Neural cell (in vitro differentiated cells): ENCODE data around the gene MT1X. TPM values are rescaled to one million over a fixed set of nuclear protein-coding genes. Genes with fewer than 3 reads are reported as not detected.

ENCODE experiments used
- H2AFZ ChIP-seq: fragments of 200-600, 300-800 bp; sonication (generic), shearing (Covaris generic); 2 replicates; pipeline ENCODE4 v1.6.0; 2014; ENCODE audit warnings: low read depth, mild to moderate bottlenecking, antibody characterized with exemption, low read length, moderate library complexity
- H3F3A ChIP-seq: fragments of 200-600 bp; shearing (Covaris generic); 2 replicates; pipeline ENCODE4 v1.6.1; 2016; ENCODE audit warnings: mild to moderate bottlenecking, moderate library complexity, mixed read lengths, antibody characterized with exemption, low read length; ENCODE audit not compliant: insufficient read depth, poor library complexity, severe bottlenecking
- H3K27ac ChIP-seq: fragments of 200-600, 300-800 bp; sonication (generic), shearing (Covaris generic); 2 replicates; pipeline ENCODE4 v1.5.1; 2014; ENCODE audit warnings: mild to moderate bottlenecking, low read length, moderate library complexity
- H3K27me3 ChIP-seq: fragments of 300-800, 200-600 bp; sonication (generic), shearing (Covaris generic); 2 replicates; pipeline ENCODE4 v1.6.0; 2014; ENCODE audit warnings: mild to moderate bottlenecking, low read depth, low read length, moderate library complexity; ENCODE audit not compliant: insufficient read depth
- H3K36me3 ChIP-seq: fragments of 300-800, 200-600 bp; sonication (generic), shearing (Covaris generic); 2 replicates; pipeline ENCODE4 v1.5.1; 2014; ENCODE audit warnings: mild to moderate bottlenecking, antibody characterized with exemption, low read length, moderate library complexity; ENCODE audit not compliant: insufficient read depth
- H3K4me2 ChIP-seq: fragments of 300-800, 200-600 bp; sonication (generic), shearing (Covaris generic); 2 replicates; pipeline ENCODE4 v1.6.0; 2014; ENCODE audit warnings: mild to moderate bottlenecking, low read length
- H3K4me3 ChIP-seq: fragments of 300-800, 200-600 bp; sonication (generic), shearing (Covaris generic); 2 replicates; pipeline ENCODE4 v1.5.1; 2014; ENCODE audit warnings: mild to moderate bottlenecking, low read length, moderate library complexity
- H3K79me2 ChIP-seq: fragments of 200-600 bp; shearing (Covaris generic); replicated peaks from 2 replicates; pipeline ENCODE4 v1.6.0; 2014; ENCODE audit warnings: mild to moderate bottlenecking, low read length, moderate library complexity; ENCODE audit not compliant: insufficient read depth
- H3K9ac ChIP-seq: fragments of 300-800, 200-600 bp; sonication (generic), shearing (Covaris generic); 2 replicates; pipeline ENCODE4 v1.6.1; 2016; ENCODE audit warnings: mild to moderate bottlenecking, low read length, mixed read lengths
- H3K9me2 ChIP-seq: fragments of 200-600 bp; shearing (Covaris generic); 2 replicates; pipeline ENCODE4 v1.6.1; 2016; ENCODE audit warnings: mild to moderate bottlenecking, low read length, mixed read lengths; ENCODE audit not compliant: insufficient read depth
- H3K9me3 ChIP-seq: fragments of 200-600, 300-800 bp; sonication (generic), shearing (Covaris generic); 2 replicates; pipeline ENCODE4 v1.6.1; 2016; ENCODE audit warnings: mild to moderate bottlenecking, mixed run types, low read length, moderate library complexity, mixed read lengths
- H4K20me1 ChIP-seq: fragments of 200-600 bp; shearing (Covaris generic); 2 replicates; pipeline ENCODE4 v1.6.1; 2016; ENCODE audit warnings: mild to moderate bottlenecking, mixed run types; ENCODE audit not compliant: insufficient read depth
- CTCF ChIP-seq: fragments of 450-650 bp; IDR thresholded peaks from 2 replicates; pipeline ENCODE4 v1.5.1; 2014; ENCODE audit warnings: antibody characterized with exemption, mild to moderate bottlenecking, moderate library complexity; ENCODE audit not compliant: poor library complexity, severe bottlenecking
- EP300 ChIP-seq: fragments of 450-650 bp; conservative IDR thresholded peaks from 2 replicates; pipeline ENCODE4 v1.6.1; 2014; ENCODE audit warnings: antibody characterized with exemption, mild to moderate bottlenecking, moderate library complexity; ENCODE audit not compliant: poor library complexity, severe bottlenecking
- EZH2 ChIP-seq: fragments of 200-600, 300-800 bp; shearing (Covaris generic), sonication (generic); IDR thresholded peaks from 2 replicates; pipeline ENCODE4 v1.6.1; 2014; ENCODE audit warnings: antibody characterized with exemption, low read length, borderline replicate concordance, mild to moderate bottlenecking; ENCODE audit not compliant: insufficient read depth, poor library complexity, severe bottlenecking
- MXI1 ChIP-seq: fragments of 450-650 bp; conservative IDR thresholded peaks from 2 replicates; pipeline ENCODE4 v1.6.1; 2014; ENCODE audit warnings: antibody characterized with exemption, mild to moderate bottlenecking; ENCODE audit not compliant: poor library complexity, severe bottlenecking
- POLR2AphosphoS5 ChIP-seq: IDR thresholded peaks from 2 replicates; pipeline ENCODE4 v1.6.1; 2012
- RAD21 ChIP-seq: fragments of 450-650 bp; conservative IDR thresholded peaks from 2 replicates; pipeline ENCODE4 v1.6.1; 2014; ENCODE audit warnings: antibody characterized with exemption, mild to moderate bottlenecking, moderate library complexity
- REST ChIP-seq: IDR thresholded peaks from 2 replicates; pipeline ENCODE4 v1.6.1; 2012; ENCODE audit warnings: borderline replicate concordance
- SMC3 ChIP-seq: fragments of 450-650 bp; conservative IDR thresholded peaks from 2 replicates; pipeline ENCODE4 v1.6.1; 2014; ENCODE audit warnings: antibody characterized with exemption, mild to moderate bottlenecking, moderate library complexity; ENCODE audit not compliant: poor library complexity
- TAF1 ChIP-seq: IDR thresholded peaks from 2 replicates; pipeline ENCODE4 v1.6.1; 2012; ENCODE audit warnings: low read depth
- polyA plus RNA-seq: library from polyadenylated mRNA; depleted of rRNA; stranded (reverse); fragments of >200 nt; gene quantifications from 2 replicates; pipeline ENCODE4 v1.2.3, GENCODE V29; 2014

The MT1X gene
- polyA plus RNA-seq, 1 donor from 2014 or later, result 8.1 TPM

GRCh38 chr16:56686758-56687157 is 4.5 kb downstream of the MT1X start:
- Histone ChIP-seq H3K4me2 (no peak overlapping the region), H3K27me3 (peaks cover 23% of the 10 kb centered on the region), H2AFZ (no peak overlapping the region), H3F3A (no peaks in the 10 kb centered on the region), H4K20me1 (no peaks in the 10 kb centered on the region), H3K9me2 (no peaks in the 10 kb centered on the region), H3K4me3 (no peak overlapping the region), H3K9me3 (no peaks in the 10 kb centered on the region), H3K79me2 (no peaks in the 10 kb centered on the region), H3K36me3 (no peaks in the 10 kb centered on the region), H3K27ac (no peak overlapping the region), H3K9ac (no peak overlapping the region)
- TF ChIP-seq EZH2 (no peak), EP300 (no peak), MXI1 (no peak), SMC3 (no peak), POLR2AphosphoS5 (no peak), CTCF (no peak), TAF1 (no peak), RAD21 (no peak), REST (no peak)

- Histone ChIP-seq H2AFZ (no peak overlapping the region), H4K20me1 (no peaks in the 10 kb centered on the region)
- TF ChIP-seq REST, result no peak
- TF ChIP-seq RAD21, result no peak
- TF ChIP-seq SMC3, result no peak
- no peak for TF ChIP-seq EP300
- TF ChIP-seq EZH2, result no peak
- TF ChIP-seq MXI1, result no peak
Observed at GRCh38 chr16:56688762-56689161, 6.5 kb downstream of the MT1X start.

More at GRCh38 chr16:56688762-56689161, 6.5 kb downstream of the MT1X start:
- peaks cover 3% of the 10 kb centered on the region for H3K27me3 ChIP-seq
- H3K4me3 ChIP-seq, result no peak overlapping the region
- no peaks in the 10 kb centered on the region for H3K36me3 ChIP-seq
- H3F3A ChIP-seq, result no peaks in the 10 kb centered on the region
- no peak overlapping the region for H3K4me2 ChIP-seq
- no peaks in the 10 kb centered on the region for H3K79me2 ChIP-seq
- H3K9me3 ChIP-seq, result no peaks in the 10 kb centered on the region
- no peak overlapping the region for H3K27ac ChIP-seq
- no peaks in the 10 kb centered on the region for H3K9me2 ChIP-seq
- H3K9ac ChIP-seq, result no peak overlapping the region
